ENCODE results near the gene GABRG3. TPM values are rescaled to one million over a fixed set of nuclear protein-coding genes. Genes with fewer than 3 reads are reported as not detected.

The GABRG3 gene
- total RNA-seq, 2 experiments from 2014 or later = not detected

DNA sequence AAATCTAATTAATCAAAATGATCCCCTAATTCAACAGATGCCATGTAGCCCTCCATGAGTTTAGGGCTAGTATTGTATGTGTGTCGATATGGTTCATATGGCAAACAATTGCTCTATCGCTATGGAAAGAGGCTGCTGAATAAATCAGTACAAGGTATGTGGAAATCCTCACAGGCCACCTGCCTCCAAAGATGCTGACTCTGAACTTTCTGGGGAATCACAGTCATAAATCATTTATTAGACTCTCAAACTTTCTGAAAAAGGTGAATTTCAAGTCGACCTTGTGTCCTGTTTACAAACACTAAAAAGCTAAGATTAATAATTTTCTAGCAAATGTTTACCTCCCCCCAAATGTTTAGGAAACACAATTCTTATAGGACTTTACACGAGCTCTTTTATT lies 462.6 kb downstream of the GABRG3 start:
- no peaks in the 10 kb centered on the region for H3K27me3 Mint-ChIP-seq
- CTCF ChIA-PET = no interaction called here
- POLR2A ChIA-PET = no interaction called here
- H3K4me3 Mint-ChIP-seq = no peak overlapping the region
- peaks cover 24% of the 10 kb centered on the region for H3K9me3 Mint-ChIP-seq
- no peaks in the 10 kb centered on the region for H3K36me3 Mint-ChIP-seq (ENCODE audit: low read depth)
- no peak for DNase-seq
- H3K4me1 Mint-ChIP-seq = no peaks in the 10 kb centered on the region
- no peak overlapping the region for H3K27ac Mint-ChIP-seq

DNA sequence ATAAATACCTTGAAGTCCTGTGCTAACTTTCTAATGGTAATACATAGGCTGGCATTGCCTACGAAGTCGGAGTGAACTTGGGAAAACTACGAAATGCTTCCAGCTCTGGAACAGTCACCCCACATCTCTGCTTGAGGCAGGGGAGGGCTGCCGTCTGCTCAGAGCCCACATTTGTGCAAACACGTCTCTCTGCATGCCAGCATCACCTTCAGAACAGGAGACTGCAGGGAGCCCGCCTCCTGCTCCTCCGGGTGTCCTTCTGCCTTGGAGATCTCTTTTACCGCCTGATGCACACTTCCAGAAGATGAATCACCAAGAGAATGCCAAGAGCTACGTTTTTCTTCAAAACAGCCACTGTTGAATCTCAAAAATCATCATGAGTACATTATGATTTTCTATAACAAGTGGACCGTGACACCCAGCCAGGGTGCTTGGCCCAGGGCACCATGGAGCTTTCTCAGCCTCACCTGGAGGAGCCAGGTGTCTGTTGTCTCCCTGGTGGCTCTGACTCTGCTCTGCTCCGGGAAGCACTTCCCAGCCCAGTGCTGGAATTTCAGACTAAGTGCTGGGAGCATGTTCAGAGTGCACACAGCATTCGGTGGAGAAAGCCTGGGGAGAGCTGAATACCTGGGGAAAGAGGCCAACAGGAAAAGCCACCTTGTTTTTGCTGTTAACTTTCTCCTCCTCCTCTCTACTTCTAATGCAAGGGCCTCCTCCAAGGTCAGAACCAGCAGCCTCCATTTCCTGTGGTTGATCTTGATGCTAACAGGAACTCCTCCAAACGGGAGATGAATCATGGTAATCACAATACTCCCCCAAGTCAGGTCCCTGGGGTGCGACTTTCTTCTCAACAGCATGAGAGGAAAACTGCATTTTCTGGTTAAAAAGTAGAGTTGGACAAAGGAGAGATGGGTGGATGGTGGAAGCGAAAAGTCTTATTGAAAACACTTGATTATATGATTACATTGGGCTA lies 467.7 kb downstream of the GABRG3 start:
- ChIA-PET POLR2A (no interaction called here), CTCF (no interaction called here)
- DNase-seq = no peak
- peaks cover 34% of the 10 kb centered on the region for H3K9me3 Mint-ChIP-seq
- H3K4me1 Mint-ChIP-seq = no peaks in the 10 kb centered on the region
- no peak overlapping the region for H3K4me3 Mint-ChIP-seq
- no peaks in the 10 kb centered on the region for H3K36me3 Mint-ChIP-seq (ENCODE audit: low read depth)
- H3K27ac Mint-ChIP-seq = no peak overlapping the region
- H3K27me3 Mint-ChIP-seq = no peaks in the 10 kb centered on the region

GRCh38 chr15:27441120-27441519 lies 470.1 kb downstream of the GABRG3 start:
- H3K9me3 Mint-ChIP-seq = peaks cover 27% of the 10 kb centered on the region
- CTCF ChIA-PET = no interaction called here
- no peaks in the 10 kb centered on the region for H3K36me3 Mint-ChIP-seq (ENCODE audit: low read depth)
- no peak overlapping the region for H3K27ac Mint-ChIP-seq
- POLR2A ChIA-PET = no interaction called here
- no peak overlapping the region for H3K4me3 Mint-ChIP-seq
- no peaks in the 10 kb centered on the region for H3K27me3 Mint-ChIP-seq
- H3K4me1 Mint-ChIP-seq = no peaks in the 10 kb centered on the region
- DNase-seq = no peak

DNA sequence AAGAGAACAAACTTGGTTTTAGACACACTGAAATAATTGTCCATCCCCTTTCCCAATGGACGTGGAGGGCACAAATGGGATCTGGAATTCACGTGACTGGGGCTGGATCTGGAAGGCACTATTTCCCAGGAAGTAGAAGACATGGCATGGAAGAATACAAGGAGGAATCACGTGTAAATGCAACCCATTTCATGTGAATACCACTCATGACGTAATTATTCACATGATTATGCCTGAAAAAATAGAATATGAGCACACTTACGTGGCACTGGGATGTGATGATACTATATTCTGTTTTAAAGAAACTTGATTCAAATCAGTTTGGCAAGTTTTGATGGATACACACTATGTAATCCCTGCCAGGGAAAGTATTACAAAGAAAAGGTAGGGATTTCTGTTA lies 477.3 kb downstream of the GABRG3 start:
- DNase-seq = no peak
- CTCF ChIA-PET = no interaction called here

DNA sequence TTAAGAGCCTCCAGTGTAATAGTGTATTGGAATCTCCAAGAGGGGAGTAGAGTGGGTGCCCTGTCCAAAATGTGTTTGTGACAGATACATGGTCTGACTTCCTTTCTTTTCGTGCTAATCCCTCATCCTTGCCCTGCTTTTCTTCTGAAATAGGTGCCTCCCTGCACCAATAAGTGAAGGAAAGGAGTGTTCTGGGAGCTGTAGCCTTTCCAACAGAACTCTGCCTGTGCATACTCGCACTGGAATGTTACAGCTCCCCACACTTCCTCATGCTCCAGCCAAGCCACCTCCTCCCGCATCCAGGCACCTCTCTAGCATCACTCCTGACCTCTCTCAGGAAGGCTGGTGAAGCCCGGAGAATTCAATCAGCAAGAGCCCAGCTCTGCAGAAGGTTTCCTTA lies 478.0 kb downstream of the GABRG3 start:
- POLR2A ChIA-PET = no interaction called here
- Mint-ChIP-seq H3K9me3 (peaks cover 16% of the 10 kb centered on the region), H3K27me3 (no peaks in the 10 kb centered on the region), H3K36me3 (ENCODE audit: low read depth) (no peaks in the 10 kb centered on the region), H3K4me1 (no peaks in the 10 kb centered on the region), H3K4me3 (no peak overlapping the region), H3K27ac (no peak overlapping the region)
- no peak for DNase-seq
- CTCF ChIA-PET = no interaction called here

More for the DNA sequence above, 477.3 kb downstream of the GABRG3 start:
- Mint-ChIP-seq H3K36me3 (ENCODE audit: low read depth) (no peaks in the 10 kb centered on the region), H3K4me1 (no peaks in the 10 kb centered on the region), H3K9me3 (peaks cover 16% of the 10 kb centered on the region), H3K4me3 (no peak overlapping the region), H3K27ac (no peak overlapping the region), H3K27me3 (no peaks in the 10 kb centered on the region)
- POLR2A ChIA-PET = no interaction called here

DNA sequence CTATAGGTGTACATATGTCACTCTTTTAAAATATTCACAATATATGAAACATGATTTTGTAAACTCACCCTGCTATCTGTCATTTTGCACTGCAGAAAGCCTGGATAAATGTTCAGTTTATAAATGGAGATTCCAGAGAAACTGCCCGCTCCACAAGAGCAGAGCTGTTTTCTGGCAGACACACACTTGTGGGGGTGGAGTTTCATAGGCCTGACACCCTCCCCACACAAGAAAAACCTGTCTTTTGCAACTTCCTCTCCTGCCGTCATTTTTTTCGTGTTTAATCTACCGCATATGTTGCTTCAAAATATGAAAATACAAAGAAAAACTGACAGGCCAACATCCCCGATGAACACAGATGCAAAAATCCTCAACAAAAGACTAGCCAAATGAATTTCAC lies 479.0 kb downstream of the GABRG3 start:
- Mint-ChIP-seq H3K4me3 (no peak overlapping the region), H3K9me3 (peaks cover 20% of the 10 kb centered on the region), H3K27ac (no peak overlapping the region), H3K36me3 (ENCODE audit: low read depth) (no peaks in the 10 kb centered on the region), H3K4me1 (no peaks in the 10 kb centered on the region), H3K27me3 (no peaks in the 10 kb centered on the region)
- ChIA-PET CTCF (no interaction called here), POLR2A (no interaction called here)
- DNase-seq = no peak

DNA sequence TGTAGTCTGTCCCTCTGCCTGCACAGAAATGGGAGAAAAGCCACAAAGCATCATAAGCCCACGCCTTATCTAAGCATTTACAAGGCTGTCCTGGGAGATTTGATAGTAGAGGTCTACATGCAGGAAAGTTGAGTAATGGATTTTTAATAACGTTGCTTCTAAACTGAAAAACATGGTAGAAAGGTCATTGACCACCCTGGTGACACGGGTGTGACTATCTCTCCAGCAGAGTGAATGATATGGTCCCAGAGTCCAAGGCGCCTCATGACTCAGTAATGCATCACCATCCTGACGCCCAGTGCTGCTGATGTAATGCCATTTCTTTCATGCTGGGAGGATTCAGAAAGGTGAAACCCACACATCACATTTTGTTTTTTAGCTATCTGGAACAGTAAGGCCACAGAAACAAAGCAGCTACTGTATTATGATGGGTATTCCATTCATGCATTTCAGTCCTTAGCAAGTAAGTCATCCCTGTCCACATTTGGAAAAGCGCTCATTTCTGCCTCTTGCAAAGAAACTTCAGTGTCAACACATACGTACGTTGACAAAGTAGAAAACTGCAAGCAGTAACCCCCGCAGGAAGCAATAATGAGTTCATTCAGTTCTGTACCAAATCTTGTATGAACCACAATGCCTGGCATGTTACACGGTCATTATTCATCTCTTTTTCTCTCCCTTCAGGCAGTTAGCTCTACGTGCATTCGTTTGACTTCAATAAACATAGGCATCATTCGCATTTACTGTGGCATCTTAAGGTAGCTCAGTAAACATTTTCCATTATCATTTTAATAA lies 483.5 kb downstream of the GABRG3 start:
- Mint-ChIP-seq H3K4me3 (no peak overlapping the region), H3K27ac (no peak overlapping the region), H3K36me3 (ENCODE audit: low read depth) (no peaks in the 10 kb centered on the region), H3K4me1 (no peaks in the 10 kb centered on the region), H3K27me3 (no peaks in the 10 kb centered on the region), H3K9me3 (peaks cover 21% of the 10 kb centered on the region)
- ChIA-PET POLR2A (no interaction called here), CTCF (no interaction called here)
- DNase-seq = no peak

- ChIA-PET CTCF (no interaction called here), POLR2A (no interaction called here)
Observed at GRCh38 chr15:27456807-27457206, 485.8 kb downstream of the GABRG3 start.

DNA sequence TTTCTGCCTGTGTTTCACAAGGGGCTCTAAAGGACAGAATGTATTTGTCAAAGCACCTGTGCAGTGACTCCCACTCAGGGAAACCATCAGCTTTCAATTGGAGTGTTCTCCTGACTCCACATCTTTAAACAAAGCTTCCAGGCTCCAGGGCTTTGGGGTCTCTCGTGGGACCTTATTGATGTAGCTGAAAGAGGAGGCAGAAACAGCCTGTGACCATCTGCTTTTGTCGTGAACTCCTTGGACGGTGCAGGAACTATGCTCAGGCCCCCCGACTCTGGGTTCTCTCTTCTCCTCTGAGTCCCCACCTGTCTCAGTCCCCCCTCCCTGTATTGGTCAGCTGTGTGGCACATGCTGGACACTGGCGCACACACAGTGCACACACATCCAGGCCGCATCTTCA lies 486.8 kb downstream of the GABRG3 start:
- H3K4me3 Mint-ChIP-seq = no peak overlapping the region
- no peak for DNase-seq
- peaks cover 31% of the 10 kb centered on the region for H3K9me3 Mint-ChIP-seq
- CTCF ChIA-PET = no interaction called here
- H3K27me3 Mint-ChIP-seq = no peaks in the 10 kb centered on the region
- POLR2A ChIA-PET = no interaction called here
- no peaks in the 10 kb centered on the region for H3K4me1 Mint-ChIP-seq
- H3K36me3 Mint-ChIP-seq (ENCODE audit: low read depth) = no peaks in the 10 kb centered on the region
- no peak overlapping the region for H3K27ac Mint-ChIP-seq

More at GRCh38 chr15:27456807-27457206, 485.8 kb downstream of the GABRG3 start:
- no peaks in the 10 kb centered on the region for H3K27me3 Mint-ChIP-seq
- H3K36me3 Mint-ChIP-seq (ENCODE audit: low read depth) = no peaks in the 10 kb centered on the region
- peaks cover 28% of the 10 kb centered on the region for H3K9me3 Mint-ChIP-seq
- no peak overlapping the region for H3K27ac Mint-ChIP-seq
- no peak overlapping the region for H3K4me3 Mint-ChIP-seq
- H3K4me1 Mint-ChIP-seq = no peaks in the 10 kb centered on the region
- DNase-seq = no peak

- H3K4me3 Mint-ChIP-seq = no peak overlapping the region
- CTCF ChIA-PET = no interaction called here
- H3K27ac Mint-ChIP-seq = no peak overlapping the region
- no peak for DNase-seq
- no peaks in the 10 kb centered on the region for H3K4me1 Mint-ChIP-seq
- H3K9me3 Mint-ChIP-seq = peaks cover 31% of the 10 kb centered on the region
- H3K27me3 Mint-ChIP-seq = no peaks in the 10 kb centered on the region
- H3K36me3 Mint-ChIP-seq (ENCODE audit: low read depth) = no peaks in the 10 kb centered on the region
- POLR2A ChIA-PET = no interaction called here
Observed at GRCh38 chr15:27458345-27459084, 487.5 kb downstream of the GABRG3 start.

DNA sequence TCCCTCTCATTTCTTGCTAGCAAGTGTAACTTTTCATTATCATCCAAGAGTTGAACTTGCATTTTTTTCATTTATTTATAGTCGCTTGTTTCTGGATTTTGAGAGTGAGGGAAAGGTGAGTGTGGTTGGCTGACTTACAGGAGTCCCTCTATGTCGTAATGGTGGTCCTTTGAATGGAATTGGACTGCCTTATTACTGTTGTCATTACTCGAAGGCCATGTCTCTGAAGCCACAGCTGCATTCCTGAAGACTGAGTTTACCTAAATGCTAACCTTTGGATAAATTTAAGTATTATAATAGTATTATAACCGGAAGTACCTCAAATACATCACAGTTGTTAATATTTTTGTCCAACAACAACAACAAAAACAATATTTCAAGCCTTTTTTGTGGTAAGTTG lies 488.9 kb downstream of the GABRG3 start:
- Mint-ChIP-seq H3K27ac (no peak overlapping the region), H3K9me3 (peaks cover 29% of the 10 kb centered on the region), H3K4me3 (no peak overlapping the region), H3K4me1 (no peaks in the 10 kb centered on the region), H3K27me3 (no peaks in the 10 kb centered on the region), H3K36me3 (ENCODE audit: low read depth) (no peaks in the 10 kb centered on the region)
- DNase-seq = no peak
- ChIA-PET CTCF (no interaction called here), POLR2A (no interaction called here)

DNA sequence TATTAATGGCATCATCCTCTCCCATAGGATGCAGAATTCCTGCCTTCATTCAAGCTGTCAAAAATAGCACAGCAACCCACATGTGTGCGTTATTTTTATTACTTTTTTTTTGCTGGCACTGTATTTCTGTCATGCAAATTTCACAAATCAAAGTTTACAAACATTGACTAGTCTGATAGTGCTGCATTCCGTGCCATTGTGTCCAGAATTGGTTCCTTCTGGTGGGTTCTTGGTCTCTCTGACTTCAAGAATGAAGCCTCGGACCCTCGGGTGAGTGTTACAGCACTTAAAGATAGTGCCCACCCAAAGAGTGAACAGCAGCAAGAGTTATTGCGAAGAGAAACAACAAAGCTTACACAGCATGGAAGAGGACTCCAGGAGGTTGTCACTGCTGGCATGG lies 490.2 kb downstream of the GABRG3 start:
- ChIA-PET CTCF (no interaction called here), POLR2A (no interaction called here)
- H3K4me3 Mint-ChIP-seq = no peak overlapping the region
- H3K4me1 Mint-ChIP-seq = no peaks in the 10 kb centered on the region
- H3K27ac Mint-ChIP-seq = no peak overlapping the region
- no peak for DNase-seq
- H3K9me3 Mint-ChIP-seq = peaks cover 28% of the 10 kb centered on the region
- no peaks in the 10 kb centered on the region for H3K36me3 Mint-ChIP-seq (ENCODE audit: low read depth)
- no peaks in the 10 kb centered on the region for H3K27me3 Mint-ChIP-seq

DNA sequence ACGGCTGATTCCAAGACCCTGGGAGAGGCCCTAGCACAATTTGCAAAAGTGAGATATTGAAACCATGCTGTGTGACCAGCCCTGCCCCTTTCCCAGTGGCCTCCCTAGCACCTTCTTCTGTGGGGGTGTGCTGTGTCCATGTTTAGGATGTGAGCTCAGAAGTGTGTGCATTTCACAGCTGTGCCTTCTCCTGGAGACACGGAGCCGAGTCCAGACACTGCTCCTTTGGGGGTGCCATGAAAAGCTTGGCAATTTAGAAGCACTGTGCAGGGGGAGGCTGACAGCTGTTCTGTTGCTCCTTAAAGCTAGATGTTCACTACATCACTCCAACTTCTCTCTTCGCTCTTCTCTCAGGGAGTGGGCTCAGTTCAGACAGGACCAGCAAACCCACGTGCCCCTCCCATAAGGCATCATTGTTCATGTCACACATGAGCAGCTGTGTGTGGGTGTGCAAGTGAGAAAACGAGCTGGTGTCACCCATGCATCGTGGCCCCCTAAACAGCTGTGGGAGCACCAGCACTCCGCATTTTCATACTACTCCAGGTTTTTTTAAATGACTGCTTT lies 492.6 kb downstream of the GABRG3 start:
- Mint-ChIP-seq H3K4me3 (no peak overlapping the region), H3K9me3 (peaks cover 17% of the 10 kb centered on the region), H3K27me3 (no peaks in the 10 kb centered on the region), H3K4me1 (no peaks in the 10 kb centered on the region), H3K27ac (no peak overlapping the region), H3K36me3 (ENCODE audit: low read depth) (no peaks in the 10 kb centered on the region)
- ChIA-PET POLR2A (no interaction called here), CTCF (no interaction called here)
- no peak for DNase-seq
